Measurements from ENCODE around the gene BRAF.
"Not testable (repeated sequence)": the region's sequence is repeated elsewhere in the genome, so short reads cannot be mapped to it uniquely, and the experiment has no call there.

The BRAF gene

GRCh38 chr7:140873434-140873833, 51.3 kb downstream of the BRAF start:
- DNase-seq = no peak

GRCh38 chr7:140870003-140870402, 54.7 kb downstream of the BRAF start:
- DNase-seq = no peak

GRCh38 chr7:140869430-140869829, 55.3 kb downstream of the BRAF start:
- DNase-seq = no peak

- no peak for DNase-seq
Observed at GRCh38 chr7:140867467-140868462, 57.0 kb downstream of the BRAF start.

- no peak for DNase-seq
Observed at GRCh38 chr7:140866926-140867325, 57.8 kb downstream of the BRAF start.

- no peak for DNase-seq
Observed at GRCh38 chr7:140864732-140865131, 60.0 kb downstream of the BRAF start.

- no peak for DNase-seq
Observed at GRCh38 chr7:140863867-140864266, 60.9 kb downstream of the BRAF start.

- DNase-seq = no peak
Observed at GRCh38 chr7:140863184-140863583, 61.5 kb downstream of the BRAF start.

GRCh38 chr7:140857048-140857447, 67.7 kb downstream of the BRAF start:
- DNase-seq = no peak

- DNase-seq = no peak
Observed at GRCh38 chr7:140841166-140841715, 83.5 kb downstream of the BRAF start.

- no peak for DNase-seq
Observed at GRCh38 chr7:140831724-140832123, 93.0 kb downstream of the BRAF start.

- DNase-seq = no peak
Observed at GRCh38 chr7:140829720-140830119, 95.0 kb downstream of the BRAF start.

- DNase-seq = no peak
Observed at GRCh38 chr7:140828741-140829140, 96.0 kb downstream of the BRAF start.

GRCh38 chr7:140817383-140817782, 107.3 kb downstream of the BRAF start:
- DNase-seq = not testable (repeated sequence)

- DNase-seq = peak; percentile 82
Observed at GRCh38 chr7:140810830-140811556, 113.7 kb downstream of the BRAF start.

- DNase-seq = no peak
Observed at GRCh38 chr7:140810385-140810784, 114.3 kb downstream of the BRAF start.

GRCh38 chr7:140778975-140779374, 145.8 kb downstream of the BRAF start:
- DNase-seq = no peak

GRCh38 chr7:140778568-140778967, 146.2 kb downstream of the BRAF start:
- DNase-seq = no peak

GRCh38 chr7:140774371-140774770, 150.4 kb downstream of the BRAF start:
- no peak for DNase-seq

GRCh38 chr7:140773104-140773503, 151.6 kb downstream of the BRAF start:
- no peak for DNase-seq

GRCh38 chr7:140771826-140772225, 152.9 kb downstream of the BRAF start:
- DNase-seq = no peak

GRCh38 chr7:140769852-140770251, 154.9 kb downstream of the BRAF start:
- DNase-seq = no peak

GRCh38 chr7:140767418-140767817, 157.3 kb downstream of the BRAF start:
- DNase-seq = no peak

- not testable (repeated sequence) for DNase-seq
Observed at GRCh38 chr7:140765441-140765840, 159.3 kb downstream of the BRAF start.
